ENCODE results near the gene NCOA5.

DNA sequence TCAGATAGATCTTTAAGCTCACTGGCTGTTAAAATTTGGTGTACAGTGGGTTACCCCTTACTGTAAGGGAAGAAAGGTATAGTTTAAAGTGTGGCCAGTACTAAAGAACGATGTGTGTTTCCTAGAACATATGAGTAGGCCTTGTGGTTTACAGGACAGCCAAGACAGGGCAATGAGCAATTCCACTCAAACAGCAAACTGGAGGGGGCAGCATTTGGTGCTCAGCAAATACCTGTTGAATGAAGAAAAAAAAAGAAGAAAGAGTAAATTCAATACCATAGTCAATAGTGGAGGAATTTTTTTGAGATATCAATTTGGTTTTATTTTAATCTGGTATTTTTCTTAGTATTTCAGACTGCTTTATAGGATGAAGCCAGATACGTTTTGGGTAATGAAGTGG lies 3.8 kb upstream of the NCOA5 start:
- TF ChIP-seq NFYB (CRISPR knock-in tag; conservative IDR thresholded peaks at IDR 0.05; ENCODE audit: low read depth) = no peak
- TF ChIP-seq ESRRA (CRISPR knock-in tag; IDR thresholded peaks at IDR 0.05; ENCODE audit: borderline replicate concordance) = no peak
- TF ChIP-seq, protein P1, sequence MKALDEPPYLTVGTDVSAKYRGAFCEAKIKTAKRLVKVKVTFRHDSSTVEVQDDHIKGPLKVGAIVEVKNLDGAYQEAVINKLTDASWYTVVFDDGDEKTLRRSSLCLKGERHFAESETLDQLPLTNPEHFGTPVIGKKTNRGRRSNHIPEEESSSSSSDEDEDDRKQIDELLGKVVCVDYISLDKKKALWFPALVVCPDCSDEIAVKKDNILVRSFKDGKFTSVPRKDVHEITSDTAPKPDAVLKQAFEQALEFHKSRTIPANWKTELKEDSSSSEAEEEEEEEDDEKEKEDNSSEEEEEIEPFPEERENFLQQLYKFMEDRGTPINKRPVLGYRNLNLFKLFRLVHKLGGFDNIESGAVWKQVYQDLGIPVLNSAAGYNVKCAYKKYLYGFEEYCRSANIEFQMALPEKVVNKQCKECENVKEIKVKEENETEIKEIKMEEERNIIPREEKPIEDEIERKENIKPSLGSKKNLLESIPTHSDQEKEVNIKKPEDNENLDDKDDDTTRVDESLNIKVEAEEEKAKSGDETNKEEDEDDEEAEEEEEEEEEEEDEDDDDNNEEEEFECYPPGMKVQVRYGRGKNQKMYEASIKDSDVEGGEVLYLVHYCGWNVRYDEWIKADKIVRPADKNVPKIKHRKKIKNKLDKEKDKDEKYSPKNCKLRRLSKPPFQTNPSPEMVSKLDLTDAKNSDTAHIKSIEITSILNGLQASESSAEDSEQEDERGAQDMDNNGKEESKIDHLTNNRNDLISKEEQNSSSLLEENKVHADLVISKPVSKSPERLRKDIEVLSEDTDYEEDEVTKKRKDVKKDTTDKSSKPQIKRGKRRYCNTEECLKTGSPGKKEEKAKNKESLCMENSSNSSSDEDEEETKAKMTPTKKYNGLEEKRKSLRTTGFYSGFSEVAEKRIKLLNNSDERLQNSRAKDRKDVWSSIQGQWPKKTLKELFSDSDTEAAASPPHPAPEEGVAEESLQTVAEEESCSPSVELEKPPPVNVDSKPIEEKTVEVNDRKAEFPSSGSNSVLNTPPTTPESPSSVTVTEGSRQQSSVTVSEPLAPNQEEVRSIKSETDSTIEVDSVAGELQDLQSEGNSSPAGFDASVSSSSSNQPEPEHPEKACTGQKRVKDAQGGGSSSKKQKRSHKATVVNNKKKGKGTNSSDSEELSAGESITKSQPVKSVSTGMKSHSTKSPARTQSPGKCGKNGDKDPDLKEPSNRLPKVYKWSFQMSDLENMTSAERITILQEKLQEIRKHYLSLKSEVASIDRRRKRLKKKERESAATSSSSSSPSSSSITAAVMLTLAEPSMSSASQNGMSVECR (CRISPR knock-in tag; IDR thresholded peaks at IDR 0.05; ENCODE audit: borderline replicate concordance) = no peak
- TF ChIP-seq, protein P2, sequence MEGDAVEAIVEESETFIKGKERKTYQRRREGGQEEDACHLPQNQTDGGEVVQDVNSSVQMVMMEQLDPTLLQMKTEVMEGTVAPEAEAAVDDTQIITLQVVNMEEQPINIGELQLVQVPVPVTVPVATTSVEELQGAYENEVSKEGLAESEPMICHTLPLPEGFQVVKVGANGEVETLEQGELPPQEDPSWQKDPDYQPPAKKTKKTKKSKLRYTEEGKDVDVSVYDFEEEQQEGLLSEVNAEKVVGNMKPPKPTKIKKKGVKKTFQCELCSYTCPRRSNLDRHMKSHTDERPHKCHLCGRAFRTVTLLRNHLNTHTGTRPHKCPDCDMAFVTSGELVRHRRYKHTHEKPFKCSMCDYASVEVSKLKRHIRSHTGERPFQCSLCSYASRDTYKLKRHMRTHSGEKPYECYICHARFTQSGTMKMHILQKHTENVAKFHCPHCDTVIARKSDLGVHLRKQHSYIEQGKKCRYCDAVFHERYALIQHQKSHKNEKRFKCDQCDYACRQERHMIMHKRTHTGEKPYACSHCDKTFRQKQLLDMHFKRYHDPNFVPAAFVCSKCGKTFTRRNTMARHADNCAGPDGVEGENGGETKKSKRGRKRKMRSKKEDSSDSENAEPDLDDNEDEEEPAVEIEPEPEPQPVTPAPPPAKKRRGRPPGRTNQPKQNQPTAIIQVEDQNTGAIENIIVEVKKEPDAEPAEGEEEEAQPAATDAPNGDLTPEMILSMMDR (IDR thresholded peaks at IDR 0.05) = no peak
